Osteoblast (primary cell): ENCODE results near the gene RCHY1. TPM values are rescaled to one million over a fixed set of nuclear protein-coding genes. Genes with fewer than 3 reads are reported as not detected.

Source experiments
- DNase-seq: peaks from one replicate; pipeline ENCODE4 v3.0.0; 2011; ENCODE audit warnings: low spot score, mixed read lengths; ENCODE audit not compliant: insufficient read length; ENCODE audit errors: missing footprints
- H2AFZ ChIP-seq: 2 replicates; pipeline ENCODE4 v1.6.0; 2011; ENCODE audit warnings: mild to moderate bottlenecking, low read length
- H3K27ac ChIP-seq: 2 replicates; pipeline ENCODE4 v1.5.1; 2011; ENCODE audit warnings: mild to moderate bottlenecking, low read depth, low read length, moderate library complexity
- H3K27me3 ChIP-seq: 2 replicates; pipeline ENCODE4 v1.6.0; 2012; ENCODE audit warnings: mild to moderate bottlenecking, control low read depth, inconsistent platforms, low read length, moderate library complexity; ENCODE audit not compliant: insufficient read depth
- H3K36me3 ChIP-seq: 2 replicates; pipeline ENCODE4 v1.5.1; 2011; ENCODE audit warnings: mild to moderate bottlenecking, low read length, control low read depth, moderate library complexity; ENCODE audit not compliant: insufficient read depth
- H3K4me1 ChIP-seq: 2 replicates; pipeline ENCODE4 v1.5.1; 2011; ENCODE audit warnings: mild to moderate bottlenecking, low read length, control low read depth, moderate library complexity; ENCODE audit not compliant: insufficient read depth
- H3K4me2 ChIP-seq: 2 replicates; pipeline ENCODE4 v1.6.0; 2011; ENCODE audit warnings: mild to moderate bottlenecking, low read length; ENCODE audit not compliant: insufficient read depth
- H3K4me3 ChIP-seq: fragments of 200-600 bp; sonication (generic); 3 replicates; pipeline ENCODE4 v1.5.1; 2012; ENCODE audit warnings: mild to moderate bottlenecking, low read length, inconsistent platforms; ENCODE audit not compliant: insufficient read depth
- H3K79me2 ChIP-seq: 2 replicates; pipeline ENCODE4 v1.6.0; 2012; ENCODE audit warnings: mild to moderate bottlenecking, low read length, control low read depth, inconsistent platforms; ENCODE audit not compliant: insufficient read depth
- H3K9me3 ChIP-seq: 2 replicates; pipeline ENCODE4 v1.5.1; 2011; ENCODE audit warnings: low read depth, low read length, control low read depth
- H4K20me1 ChIP-seq: 2 replicates; pipeline ENCODE4 v1.6.0; 2012; ENCODE audit warnings: mild to moderate bottlenecking, low read length, control low read depth; ENCODE audit not compliant: insufficient read depth
- CTCF ChIP-seq: IDR thresholded peaks from 2 replicates; pipeline ENCODE4 v1.5.1; 2011; ENCODE audit warnings: mild to moderate bottlenecking, low read depth, low read length, moderate library complexity; ENCODE audit errors: extremely low read depth
- total RNA-seq: library from RNA; depleted of rRNA; stranded (reverse); fragments of >200 nt; gene quantifications from 2 replicates; pipeline ENCODE4 v1.2.3, GENCODE V29; 2012

The RCHY1 gene
- total RNA-seq, 1 donor = 27.9 TPM

GRCh38 chr4:75552452-75552851 is 38.2 kb upstream of the RCHY1 start:
- TF ChIP-seq CTCF = no peak

GRCh38 chr4:75549019-75549418 is 34.8 kb upstream of the RCHY1 start:
- no peaks in the 10 kb centered on the region for H3K79me2 ChIP-seq
- H3K27ac ChIP-seq = no peak overlapping the region
- no peaks in the 10 kb centered on the region for H3K36me3 ChIP-seq
- H4K20me1 ChIP-seq = no peaks in the 10 kb centered on the region
- H2AFZ ChIP-seq = no peak overlapping the region
- no peaks in the 10 kb centered on the region for H3K9me3 ChIP-seq
- no peak overlapping the region for H3K4me3 ChIP-seq
- no peak for TF ChIP-seq CTCF
- no peak overlapping the region for H3K4me2 ChIP-seq
- H3K27me3 ChIP-seq = no peaks in the 10 kb centered on the region
- no peak for DNase-seq
- peaks cover 6% of the 10 kb centered on the region for H3K4me1 ChIP-seq

More at GRCh38 chr4:75552452-75552851, 38.2 kb upstream of the RCHY1 start:
- Histone ChIP-seq H4K20me1 (no peaks in the 10 kb centered on the region), H3K4me3 (no peak overlapping the region), H3K27me3 (peaks cover 4% of the 10 kb centered on the region), H3K79me2 (no peaks in the 10 kb centered on the region), H3K27ac (no peak overlapping the region), H2AFZ (no peak overlapping the region), H3K9me3 (no peaks in the 10 kb centered on the region), H3K4me1 (peaks cover 7% of the 10 kb centered on the region), H3K36me3 (no peaks in the 10 kb centered on the region), H3K4me2 (no peak overlapping the region)
- no peak for DNase-seq

DNA sequence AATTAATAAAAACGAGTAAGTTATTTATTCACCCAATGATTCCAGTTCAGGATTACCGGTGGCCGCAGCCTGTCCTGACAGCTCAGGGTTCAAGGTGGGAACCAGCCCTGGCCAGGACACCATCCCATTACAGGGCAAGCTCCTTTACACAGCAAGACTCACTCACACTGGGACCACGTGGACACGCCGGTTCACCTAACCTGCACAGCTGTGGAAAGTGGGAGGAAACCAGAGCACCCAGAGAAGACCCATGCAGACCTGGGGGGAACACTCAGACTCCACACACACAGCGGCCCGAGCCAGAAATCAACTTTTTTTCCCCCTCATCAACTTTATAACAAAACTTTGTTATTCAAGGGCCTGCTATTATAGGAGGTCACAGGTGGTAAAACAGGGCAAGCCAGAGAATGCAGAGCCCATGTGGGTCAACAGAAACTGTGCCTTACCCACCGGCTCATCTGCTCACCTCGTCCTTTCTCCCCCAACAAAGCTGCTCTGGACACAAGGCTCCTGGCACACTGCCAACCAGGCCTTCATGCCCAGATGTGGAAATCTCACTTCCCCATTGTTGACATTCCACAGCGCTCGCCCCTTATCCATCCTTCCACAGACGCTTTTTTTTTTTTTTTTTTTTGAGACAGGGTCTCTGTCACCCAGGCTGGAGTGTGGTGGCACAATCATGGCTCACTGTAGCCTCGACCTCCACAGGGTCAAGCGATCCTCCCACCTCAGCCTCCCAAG is 33.6 kb upstream of the RCHY1 start:
- Histone ChIP-seq H3K4me2 (no peak overlapping the region), H3K9me3 (no peaks in the 10 kb centered on the region), H3K27me3 (no peaks in the 10 kb centered on the region), H2AFZ (no peak overlapping the region), H3K4me3 (no peak overlapping the region), H3K79me2 (no peaks in the 10 kb centered on the region), H4K20me1 (no peaks in the 10 kb centered on the region), H3K4me1 (peaks cover 16% of the 10 kb centered on the region), H3K36me3 (no peaks in the 10 kb centered on the region), H3K27ac (no peak overlapping the region)
- DNase-seq = no peak
- no peak for TF ChIP-seq CTCF

DNA sequence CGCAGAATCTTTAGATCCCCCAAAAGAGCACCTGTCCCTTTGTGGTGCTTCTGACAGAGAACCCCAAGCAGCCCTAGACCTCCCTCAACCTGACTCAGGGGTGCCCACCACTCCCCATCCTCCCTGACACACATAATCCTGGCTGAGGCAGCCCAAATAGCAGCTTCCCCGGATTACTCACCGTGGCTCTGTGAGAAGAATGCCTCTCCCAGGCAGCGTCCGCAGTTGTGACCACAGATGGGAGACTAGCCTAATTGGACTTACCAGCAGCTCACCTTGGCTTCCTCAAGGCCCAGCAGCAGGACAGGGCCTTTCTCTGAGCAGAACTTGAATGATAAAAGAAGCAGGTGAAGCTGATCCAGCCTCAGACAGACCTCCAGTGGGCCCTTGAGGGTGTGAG is 31.3 kb upstream of the RCHY1 start:
- Histone ChIP-seq H3K36me3 (no peaks in the 10 kb centered on the region), H4K20me1 (no peaks in the 10 kb centered on the region), H2AFZ (no peak overlapping the region), H3K4me1 (peaks cover 16% of the 10 kb centered on the region), H3K9me3 (no peaks in the 10 kb centered on the region), H3K27ac (no peak overlapping the region), H3K27me3 (no peaks in the 10 kb centered on the region), H3K4me3 (no peak overlapping the region), H3K79me2 (no peaks in the 10 kb centered on the region), H3K4me2 (no peak overlapping the region)
- no peak for TF ChIP-seq CTCF
- DNase-seq = no peak
